Gastrocnemius medialis (tissue), 4 donors: Measurements from ENCODE around the gene FOXRED2. TPM values are rescaled to one million over a fixed set of nuclear protein-coding genes. Genes with fewer than 3 reads are reported as not detected.
"Not testable (repeated sequence)": the region's sequence is repeated elsewhere in the genome, so short reads cannot be mapped to it uniquely, and the experiment has no call there.

Experiments used
- ATAC-seq, 2 donors: fragments of 150-250 bp; one replicate each; pipeline ENCODE4 v1.9.1; 2016
- DNase-seq, 2 donors: peaks; one replicate each; pipeline ENCODE4 v3.0.0-alpha.2; 2019
- H3K27ac ChIP-seq, 4 donors: fragments of 200-600 bp; sonication (generic); 1 replicate in 1 of 4; 2 replicates in 3 of 4; pipeline ENCODE4 v1.5.1; 2016 to 2018; ENCODE audit warnings: mild to moderate bottlenecking in 2 of 4, moderate library complexity in 1 of 4
- H3K27me3 ChIP-seq, 3 donors: fragments of 200-600 bp; sonication (generic) in 2 of 3; 1 replicate in 1 of 3; 2 replicates in 2 of 3; pipeline versions ENCODE4 v1.5.1 to v1.6.0; 2016 to 2019; ENCODE audit warnings: mild to moderate bottlenecking in 1 of 3, moderate library complexity in 1 of 3
- H3K36me3 ChIP-seq, 2 donors: fragments of 200-600 bp; sonication (generic) in 1 of 2; one replicate each; pipeline ENCODE4 v1.5.1; 2017 to 2018
- H3K4me1 ChIP-seq, 2 donors: fragments of 200-600 bp; sonication (generic) in 1 of 2; one replicate each; pipeline ENCODE4 v1.5.1; 2016 to 2017; ENCODE audit warnings: mild to moderate bottlenecking in 2 of 2
- H3K4me3 ChIP-seq, 4 donors: fragments of 200-600 bp; sonication (generic) in 3 of 4; 1 replicate in 1 of 4; 2 replicates in 3 of 4; pipeline ENCODE4 v1.5.1; 2016 to 2019; ENCODE audit warnings: mild to moderate bottlenecking in 2 of 4
- H3K9me3 ChIP-seq, 3 donors: fragments of 200-600 bp; sonication (generic) in 2 of 3; 1 replicate in 1 of 3; 2 replicates in 2 of 3; pipeline ENCODE4 v1.5.1; 2016 to 2019
- CTCF ChIP-seq, 5 experiments: fragments of 450-650 bp in 3 of 5; fragments of 200-600 bp in 2 of 5; sonication (generic) in 2 of 5; IDR thresholded peaks in 4 of 5; conservative IDR thresholded peaks in 1 of 5; 1 replicate in 4 of 5; 2 replicates in 1 of 5; pipeline ENCODE4 v1.5.1; 2016 to 2019; ENCODE audit warnings: antibody characterized with exemption in 5 of 5, mild to moderate bottlenecking in 3 of 5, moderate library complexity in 3 of 5
- POLR2A ChIP-seq, 2 donors: fragments of 450-650 bp; IDR thresholded peaks; one replicate each; pipeline ENCODE4 v1.6.1; 2017; ENCODE audit warnings: antibody characterized with exemption in 2 of 2, mild to moderate bottlenecking in 2 of 2, moderate library complexity in 2 of 2
- in situ Hi-C, 4 donors: fragments of 200-750 bp; cut with MboI; loops; one replicate each; pipeline versions ENCODE4 v1.15.0 to v1.8.0; 2017; ENCODE audit warnings: low sequenced_read_pairs in 4 of 4
- intact Hi-C: fragments of 100-400 bp; cut with DNase I; formaldehyde crosslinking; loops from one replicate; pipeline ENCODE4 v1.15.1; 2023; ENCODE audit warnings: low total_unique reads
- total RNA-seq, 4 donors: library from RNA; depleted of rRNA; stranded (reverse); fragments of >200 nt; gene quantifications; one replicate each; pipeline versions ENCODE4 v1.1.0 to v1.2.3, GENCODE V29; 2016

The FOXRED2 gene
- total RNA-seq, 4 donors from 2014 or later = 2.6 to 13.6 (median 5.1) TPM

- in situ Hi-C loops = no loop called here
- ATAC-seq = no peak
- Histone ChIP-seq H3K9me3 (no peaks in the 10 kb centered on the region), H3K4me3 (no peak overlapping the region), H3K4me1 (peaks cover 4 to 5% of the 10 kb centered on the region in 2 donors), H3K27ac (no peak overlapping the region), H3K36me3 (peaks cover 11 to 83% of the 10 kb centered on the region in 2 donors), H3K27me3 (no peaks in the 10 kb centered on the region)
- intact Hi-C loops = no loop called here
- no peak for DNase-seq
- TF ChIP-seq POLR2A (IDR thresholded peaks at IDR 0.05) (no peak), CTCF (IDR thresholded peaks at IDR 0.05 in 4 of 5, conservative IDR thresholded peaks at IDR 0.05 in 1 of 5) (no peak)
Measured at GRCh38 chr22:36522662-36523061, 15.8 kb upstream of the FOXRED2 start.

- no peaks in the 10 kb centered on the region for H3K27me3 ChIP-seq
- H3K9me3 ChIP-seq = no peaks in the 10 kb centered on the region
- no peak overlapping the region for H3K27ac ChIP-seq
- ATAC-seq (no peak), DNase-seq (no peak)
- H3K36me3 ChIP-seq = peaks cover 11 to 99% of the 10 kb centered on the region in 2 donors
- H3K4me3 ChIP-seq = no peak overlapping the region
- TF ChIP-seq CTCF (IDR thresholded peaks at IDR 0.05 in 4 of 5, conservative IDR thresholded peaks at IDR 0.05 in 1 of 5) = no peak
- TF ChIP-seq POLR2A (IDR thresholded peaks at IDR 0.05) = no peak
- no peaks in the 10 kb centered on the region for H3K4me1 ChIP-seq
- in situ Hi-C loops = no loop called here
- intact Hi-C loops = no loop called here
Measured at GRCh38 chr22:36520423-36520822, 13.6 kb upstream of the FOXRED2 start.

- in situ Hi-C loops, H3K9me3 ChIP-seq, H3K27me3 ChIP-seq, H3K4me1 ChIP-seq, intact Hi-C loops, DNase-seq, H3K27ac ChIP-seq, H3K4me3 ChIP-seq, ATAC-seq: not testable (repeated sequence)
- H3K36me3 ChIP-seq = peaks cover 11 to 100% of the 10 kb centered on the region in 2 donors
Measured at GRCh38 chr22:36519906-36520305, 13.1 kb upstream of the FOXRED2 start.

- Histone ChIP-seq H3K4me3 (no peak overlapping the region), H3K4me1 (peaks cover 0 to 4% of the 10 kb centered on the region in 2 donors), H3K9me3 (no peaks in the 10 kb centered on the region), H3K27ac (no peak overlapping the region), H3K36me3 (peaks cover 7 to 96% of the 10 kb centered on the region in 2 donors), H3K27me3 (no peaks in the 10 kb centered on the region)
- intact Hi-C loops (no loop called here), in situ Hi-C loops (no loop called here)
- no peak for DNase-seq
- no peak for TF ChIP-seq POLR2A (IDR thresholded peaks at IDR 0.05)
- no peak for TF ChIP-seq CTCF (IDR thresholded peaks at IDR 0.05 in 4 of 5, conservative IDR thresholded peaks at IDR 0.05 in 1 of 5)
- ATAC-seq = no peak
Measured at GRCh38 chr22:36514766-36515165, 7.9 kb upstream of the FOXRED2 start.

- H3K36me3 ChIP-seq = peaks cover 0 to 78% of the 10 kb centered on the region in 2 donors
- H3K27ac ChIP-seq = no peak overlapping the region
- ATAC-seq (no peak), DNase-seq (no peak)
- TF ChIP-seq CTCF (IDR thresholded peaks at IDR 0.05 in 4 of 5, conservative IDR thresholded peaks at IDR 0.05 in 1 of 5) = no peak
- no peak for TF ChIP-seq POLR2A (IDR thresholded peaks at IDR 0.05)
- in situ Hi-C loops = no loop called here
- H3K9me3 ChIP-seq = no peaks in the 10 kb centered on the region
- no peak overlapping the region for H3K4me3 ChIP-seq
- intact Hi-C loops = no loop called here
- H3K4me1 ChIP-seq = peaks cover 0 to 4% of the 10 kb centered on the region in 2 donors
- H3K27me3 ChIP-seq = no peaks in the 10 kb centered on the region
Measured at GRCh38 chr22:36512991-36513390, 6.2 kb upstream of the FOXRED2 start.
